A673 (cell line): ENCODE measurements around the gene SDF2. TPM values are rescaled to one million over a fixed set of nuclear protein-coding genes. Genes with fewer than 3 reads are reported as not detected.

ENCODE experiments used
- BruUV-seq: library from RNA; stranded (reverse); fragments of 400-500 nt; replicated peaks from 2 replicates; lab custom pipeline; 2021; lab: Mats Ljungman, UMichigan
- CTCF ChIA-PET: fragments of 300-600 bp; sonication (Branson Sonifier 250); formaldehyde crosslinking; loops from one replicate; lab custom pipeline; 2022; ENCODE audit warnings: antibody characterized with exemption; lab: Charles Lee
- POLR2A ChIA-PET: fragments of 300-600 bp; sonication (Branson Sonifier 250); formaldehyde crosslinking; loops from one replicate; lab custom pipeline; 2022; ENCODE audit warnings: antibody characterized with exemption; ENCODE audit not compliant: low non-redundant PET; lab: Charles Lee
- DNase-seq: peaks from one replicate; pipeline ENCODE4 v3.0.0-alpha.2; 2015; ENCODE audit warnings: low spot score
- H3K27ac ChIP-seq: fragments of 200-600 bp; sonication (generic); 2 replicates; pipeline ENCODE4 v1.5.1; 2016; ENCODE audit warnings: mixed run types, low read depth, mild to moderate bottlenecking, mixed read lengths, antibody characterized with exemption, low read length; ENCODE audit not compliant: poor library complexity, severe bottlenecking
- H3K27me3 ChIP-seq: fragments of 200-600 bp; sonication (generic); replicated peaks from 2 replicates; pipeline ENCODE4 v1.6.1; 2017; ENCODE audit warnings: mixed run types, low read depth, mild to moderate bottlenecking, mixed read lengths, antibody characterized with exemption, low read length; ENCODE audit not compliant: insufficient read depth, poor library complexity
- H3K36me3 ChIP-seq: fragments of 200-600 bp; sonication (generic); 2 replicates; pipeline ENCODE4 v1.6.1; 2016; ENCODE audit warnings: mixed run types, mild to moderate bottlenecking, mixed read lengths, antibody characterized with exemption, low read length; ENCODE audit not compliant: insufficient read depth, poor library complexity, severe bottlenecking
- H3K4me1 ChIP-seq: fragments of 200-600 bp; sonication (generic); 2 replicates; pipeline ENCODE4 v1.6.1; 2017; ENCODE audit warnings: mixed run types, mild to moderate bottlenecking, mixed read lengths, antibody characterized with exemption, low read length; ENCODE audit not compliant: insufficient read depth, poor library complexity, severe bottlenecking
- H3K4me3 ChIP-seq: fragments of 200-600 bp; sonication (generic); 2 replicates; pipeline ENCODE4 v1.5.1; 2016; ENCODE audit warnings: low read depth, mixed run types, mild to moderate bottlenecking, mixed read lengths, low read length; ENCODE audit not compliant: poor library complexity, severe bottlenecking
- H3K9me3 ChIP-seq: fragments of 200-600 bp; sonication (generic); 2 replicates; pipeline ENCODE4 v1.6.1; 2016; ENCODE audit warnings: mixed run types, low read depth, mild to moderate bottlenecking, mixed read lengths, antibody characterized with exemption, low read length; ENCODE audit not compliant: poor library complexity, severe bottlenecking
- EZH2 ChIP-seq: fragments of 200-600 bp; sonication (generic); IDR thresholded peaks from 2 replicates; pipeline ENCODE4 v1.6.1; 2017; ENCODE audit warnings: borderline replicate concordance, low read depth, mild to moderate bottlenecking, mixed read lengths, antibody characterized with exemption, low read length; ENCODE audit not compliant: poor library complexity, severe bottlenecking
- intact Hi-C: fragments of 100-400 bp; cut with micrococcal nuclease; formaldehyde crosslinking; loops from one replicate; pipeline ENCODE4 v1.10.0; 2022; ENCODE audit not compliant: unreplicated experiment
- total RNA-seq: library from RNA; stranded (reverse); gene quantifications from 2 replicates; pipeline ENCODE4 v1.2.3, GENCODE V29; 2021
- TF ChIP-seq, protein P1 (sequence below): fragments of 300-800, 200-600 bp; sonication (generic); conservative IDR thresholded peaks from 2 replicates; pipeline ENCODE4 v1.5.1; 2017; ENCODE audit warnings: low read depth, mild to moderate bottlenecking, antibody characterized with exemption, low read length, moderate library complexity, mixed read lengths

SDF2 gene
- total RNA-seq, 1 experiment from 2014 or later = 41.6 TPM

DNA sequence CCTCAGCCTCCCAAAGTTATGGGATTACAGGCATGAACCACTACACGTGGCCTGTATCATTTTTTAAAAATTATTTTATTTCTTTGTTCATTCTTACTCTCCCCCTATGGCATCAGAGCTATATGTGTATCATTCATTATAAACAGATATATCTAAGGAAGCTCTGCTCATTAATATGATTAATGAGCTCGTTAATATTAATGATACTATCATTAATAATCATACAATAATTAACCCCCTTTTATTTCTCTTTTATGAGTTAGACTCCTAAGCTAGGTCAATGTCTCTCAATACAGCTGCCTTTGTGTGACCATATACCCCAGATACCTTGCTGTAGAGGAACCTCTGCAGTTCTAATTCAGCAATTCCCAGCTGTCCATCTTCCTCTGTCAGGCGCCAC, 43.2 kb downstream of the SDF2 start:
- Histone ChIP-seq H3K27me3 (no peaks in the 10 kb centered on the region), H3K36me3 (peaks cover 89% of the 10 kb centered on the region), H3K27ac (no peak overlapping the region), H3K4me1 (no peaks in the 10 kb centered on the region), H3K9me3 (no peaks in the 10 kb centered on the region), H3K4me3 (no peak overlapping the region)
- DNase-seq = no peak
- POLR2A ChIA-PET = interaction anchor here (0.5 kb wide), 1 partner anchor 17 kb away, joined by 6 read pairs; no protein-coding TSS in a partner anchor
- intact Hi-C loops = no loop called here
- no TSS peak for BruUV-seq
- TF ChIP-seq, protein P1, sequence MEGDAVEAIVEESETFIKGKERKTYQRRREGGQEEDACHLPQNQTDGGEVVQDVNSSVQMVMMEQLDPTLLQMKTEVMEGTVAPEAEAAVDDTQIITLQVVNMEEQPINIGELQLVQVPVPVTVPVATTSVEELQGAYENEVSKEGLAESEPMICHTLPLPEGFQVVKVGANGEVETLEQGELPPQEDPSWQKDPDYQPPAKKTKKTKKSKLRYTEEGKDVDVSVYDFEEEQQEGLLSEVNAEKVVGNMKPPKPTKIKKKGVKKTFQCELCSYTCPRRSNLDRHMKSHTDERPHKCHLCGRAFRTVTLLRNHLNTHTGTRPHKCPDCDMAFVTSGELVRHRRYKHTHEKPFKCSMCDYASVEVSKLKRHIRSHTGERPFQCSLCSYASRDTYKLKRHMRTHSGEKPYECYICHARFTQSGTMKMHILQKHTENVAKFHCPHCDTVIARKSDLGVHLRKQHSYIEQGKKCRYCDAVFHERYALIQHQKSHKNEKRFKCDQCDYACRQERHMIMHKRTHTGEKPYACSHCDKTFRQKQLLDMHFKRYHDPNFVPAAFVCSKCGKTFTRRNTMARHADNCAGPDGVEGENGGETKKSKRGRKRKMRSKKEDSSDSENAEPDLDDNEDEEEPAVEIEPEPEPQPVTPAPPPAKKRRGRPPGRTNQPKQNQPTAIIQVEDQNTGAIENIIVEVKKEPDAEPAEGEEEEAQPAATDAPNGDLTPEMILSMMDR = no peak
- no peak for TF ChIP-seq EZH2
- CTCF ChIA-PET = no interaction called here

DNA sequence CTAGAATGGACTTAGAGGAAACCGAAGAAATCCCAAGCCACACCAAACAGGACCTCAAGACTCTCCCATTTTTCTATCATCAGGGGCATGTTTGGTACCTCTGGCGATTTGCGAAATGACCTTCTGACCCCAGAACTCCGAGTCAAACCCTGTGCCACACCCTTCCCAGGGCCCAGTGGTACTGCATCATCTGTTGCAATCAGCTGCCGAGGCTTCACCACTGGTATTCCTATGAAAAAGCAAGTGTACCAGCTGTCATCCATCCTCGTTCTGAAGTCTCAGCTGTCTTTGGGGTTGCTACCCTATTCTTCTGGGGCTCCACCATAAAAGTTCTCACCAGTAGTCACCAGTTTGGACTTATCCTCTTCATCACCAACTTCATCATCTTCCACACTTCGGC, 45.4 kb downstream of the SDF2 start:
- no peak overlapping the region for H3K27ac ChIP-seq
- H3K4me1 ChIP-seq = no peaks in the 10 kb centered on the region
- no peak overlapping the region for H3K4me3 ChIP-seq
- DNase-seq = no peak
- TF ChIP-seq, protein P1 = no peak
- TF ChIP-seq EZH2 = no peak
- intact Hi-C loops = no loop called here
- no peaks in the 10 kb centered on the region for H3K9me3 ChIP-seq
- peaks cover 76% of the 10 kb centered on the region for H3K36me3 ChIP-seq
- CTCF ChIA-PET = no interaction called here
- H3K27me3 ChIP-seq = no peaks in the 10 kb centered on the region
- POLR2A ChIA-PET = no interaction called here
- no TSS peak for BruUV-seq

DNA sequence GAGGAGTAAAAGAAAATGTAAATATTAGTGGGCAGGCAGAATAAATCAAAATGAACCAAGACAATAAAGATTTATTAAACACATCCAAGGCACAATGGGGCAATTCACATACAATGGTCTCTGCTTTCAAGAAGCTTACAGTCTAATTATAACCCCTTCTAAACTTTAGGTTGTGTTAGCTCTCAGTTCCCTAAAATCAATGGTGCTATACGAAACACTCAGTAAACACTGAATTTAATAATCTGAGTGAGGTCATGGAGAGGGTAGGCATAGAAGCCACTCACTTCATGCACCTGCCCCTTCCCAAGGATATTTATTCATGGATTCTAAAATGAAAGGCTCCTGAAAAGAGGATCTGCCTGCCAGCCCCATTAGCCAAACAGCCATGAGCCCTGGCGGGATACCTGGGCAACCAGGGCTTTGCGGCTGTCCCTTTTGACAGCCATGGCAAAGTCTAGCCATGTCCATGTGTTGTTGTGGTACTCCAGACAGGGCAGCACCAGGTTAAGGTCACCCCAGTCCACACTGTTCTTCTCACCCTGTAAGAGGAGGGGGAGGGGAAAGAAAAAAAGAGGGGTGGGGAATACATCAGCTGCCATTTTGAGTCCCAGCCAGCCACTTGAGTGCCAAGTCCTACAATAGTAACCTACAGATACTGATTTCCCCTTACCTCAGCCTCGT, 46.3 kb downstream of the SDF2 start:
- Histone ChIP-seq H3K36me3 (peaks cover 67% of the 10 kb centered on the region), H3K27ac (no peak overlapping the region), H3K4me3 (no peak overlapping the region), H3K27me3 (no peaks in the 10 kb centered on the region), H3K4me1 (no peaks in the 10 kb centered on the region), H3K9me3 (no peaks in the 10 kb centered on the region)
- intact Hi-C loops = no loop called here
- POLR2A ChIA-PET = no interaction called here
- no peak for DNase-seq
- CTCF ChIA-PET = interaction anchor here (0.6 kb wide), 1 partner anchor 1482 kb away, joined by 3 read pairs; no protein-coding TSS in a partner anchor
- TF ChIP-seq, protein P1 = no peak
- TF ChIP-seq EZH2 = no peak
- BruUV-seq = no TSS peak
